A673 (cell line): Measurements from ENCODE around the gene NRXN3.

Source experiments
- CTCF ChIP-seq: fragments of 300-800, 200-600 bp; sonication (generic); conservative IDR thresholded peaks from 2 replicates; pipeline ENCODE4 v1.5.1; 2017; ENCODE audit warnings: low read depth, mild to moderate bottlenecking, antibody characterized with exemption, low read length, moderate library complexity, mixed read lengths
- EZH2 ChIP-seq: fragments of 200-600 bp; sonication (generic); IDR thresholded peaks from 2 replicates; pipeline ENCODE4 v1.6.1; 2017; ENCODE audit warnings: borderline replicate concordance, low read depth, mild to moderate bottlenecking, mixed read lengths, antibody characterized with exemption, low read length; ENCODE audit not compliant: poor library complexity, severe bottlenecking

- TF ChIP-seq EZH2 (no peak), CTCF (no peak)
Observed at GRCh38 chr14:79562185-79562584, 1392.0 kb downstream of the NRXN3 start.
